Mesenteric fat pad (tissue), 1 donor: ENCODE measurements around the gene PIBF1. TPM values are rescaled to one million over a fixed set of nuclear protein-coding genes. Genes with fewer than 3 reads are reported as not detected.
"Not testable (repeated sequence)": the region's sequence is repeated elsewhere in the genome, so short reads cannot be mapped to it uniquely, and the experiment has no call there.

ENCODE experiments used
- DNase-seq: peaks from one replicate; pipeline ENCODE4 v3.0.0-alpha.2; 2020; ENCODE audit warnings: low spot score
- total RNA-seq: library from RNA; stranded (reverse); fragmentation: NEBNext Ultra II Directional; extraction: Animal tissue kit (Norgen Biotek cat#: 25700); gene quantifications from one replicate; pipeline ENCODE4 v1.2.1, GENCODE V29; 2021
- donor health status: DM: yes; HTN: yes; CAD: no.

The PIBF1 gene
- total RNA-seq, 1 donor from 2014 or later: 17.1 TPM

DNA sequence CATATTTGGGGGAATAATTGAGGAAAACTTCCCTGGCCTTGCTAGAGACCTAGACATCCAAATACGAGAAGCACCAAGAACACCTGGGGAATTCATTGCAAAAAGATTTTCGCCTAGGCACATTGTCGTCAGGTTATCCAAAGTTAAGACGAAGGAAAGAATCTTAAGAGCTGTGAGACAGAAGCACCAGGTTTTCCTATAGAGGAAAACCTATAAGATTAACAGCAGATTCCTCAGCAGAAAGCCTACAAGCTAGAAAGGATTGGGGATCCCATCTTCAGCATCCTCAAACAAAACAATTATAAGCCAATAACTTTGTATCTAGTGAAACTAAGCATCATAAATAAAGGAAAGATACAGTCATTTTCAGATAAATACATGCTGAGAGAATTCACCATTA lies 114.9 kb downstream of the PIBF1 start:
- DNase-seq: no peak

DNA sequence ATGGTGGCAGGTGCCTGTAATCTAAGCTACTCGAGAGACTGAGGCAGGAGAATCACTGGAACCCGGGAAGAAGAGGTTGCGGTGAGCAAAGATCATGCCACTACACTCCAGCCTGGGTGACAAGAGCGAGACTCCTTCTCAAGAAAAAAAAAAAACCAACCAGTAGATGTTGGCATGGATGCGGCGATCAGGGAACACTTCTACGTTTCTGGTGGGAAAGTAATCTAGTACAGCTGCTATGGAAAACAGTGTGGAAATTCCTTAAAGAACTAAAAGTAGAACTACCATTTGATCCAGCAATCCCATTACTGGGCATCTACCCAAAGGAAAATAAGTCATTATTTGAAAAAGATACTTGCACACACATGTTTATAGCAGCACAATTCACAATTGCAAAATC lies 119.6 kb downstream of the PIBF1 start:
- DNase-seq: not testable (repeated sequence)

DNA sequence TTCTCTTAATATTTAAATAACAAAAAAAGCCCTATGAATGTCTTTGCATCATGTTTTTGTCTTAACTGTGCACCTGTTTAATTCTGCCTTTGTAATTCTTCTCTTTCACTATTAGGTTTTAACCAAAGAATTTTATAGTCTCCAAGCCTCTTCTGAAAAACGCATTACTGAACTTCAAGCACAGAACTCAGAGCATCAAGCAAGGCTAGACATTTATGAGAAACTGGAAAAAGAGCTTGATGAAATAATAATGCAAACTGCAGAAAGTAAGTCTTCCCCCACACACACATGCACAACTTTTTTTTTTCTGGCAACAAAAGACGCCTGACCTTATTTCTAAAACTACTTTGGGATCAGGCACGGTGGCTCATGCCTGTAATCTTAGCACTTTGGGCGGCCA lies 126.5 kb downstream of the PIBF1 start:
- DNase-seq: no peak

- DNase-seq: no peak
These were observed 130.0 kb downstream of the PIBF1 start for GRCh38 chr13:72911981-72912380.

GRCh38 chr13:72920097-72920496 lies 138.2 kb downstream of the PIBF1 start:
- DNase-seq: no peak

GRCh38 chr13:72931311-72931710 lies 149.4 kb downstream of the PIBF1 start:
- DNase-seq: no peak

- no peak for DNase-seq
These were observed 150.3 kb downstream of the PIBF1 start for GRCh38 chr13:72932250-72932649.

GRCh38 chr13:72946267-72946666 lies 164.3 kb downstream of the PIBF1 start:
- not testable (repeated sequence) for DNase-seq

DNA sequence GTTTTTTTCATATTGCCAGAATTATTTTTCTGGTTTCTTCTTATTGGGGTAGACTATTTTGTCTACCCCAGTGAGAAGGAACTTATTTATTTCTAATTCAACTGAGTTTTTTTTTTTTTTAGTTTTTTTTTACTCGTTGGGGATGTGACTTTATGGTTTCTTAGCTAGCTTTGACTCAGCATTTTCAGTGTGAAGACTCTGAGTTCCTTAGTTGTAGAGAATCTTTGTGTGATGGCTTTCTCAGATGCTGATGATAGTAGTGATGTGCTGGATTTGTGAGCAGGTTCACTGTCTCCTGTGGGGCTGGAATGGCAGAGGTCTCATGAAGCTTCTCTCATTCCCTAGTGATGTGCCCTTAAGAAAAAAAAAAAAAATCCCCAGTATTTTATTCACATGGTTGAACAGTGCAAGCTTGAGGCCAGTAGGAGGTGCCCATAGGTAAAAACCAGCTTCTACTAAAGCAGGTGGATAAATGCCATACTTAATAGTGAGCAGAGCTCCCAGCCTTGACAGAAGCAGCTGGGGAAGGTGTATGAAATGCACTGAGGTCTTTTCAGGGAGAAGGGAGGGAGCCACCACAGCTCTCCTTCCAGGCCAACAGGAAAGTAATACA lies 170.7 kb downstream of the PIBF1 start:
- no peak for DNase-seq

DNA sequence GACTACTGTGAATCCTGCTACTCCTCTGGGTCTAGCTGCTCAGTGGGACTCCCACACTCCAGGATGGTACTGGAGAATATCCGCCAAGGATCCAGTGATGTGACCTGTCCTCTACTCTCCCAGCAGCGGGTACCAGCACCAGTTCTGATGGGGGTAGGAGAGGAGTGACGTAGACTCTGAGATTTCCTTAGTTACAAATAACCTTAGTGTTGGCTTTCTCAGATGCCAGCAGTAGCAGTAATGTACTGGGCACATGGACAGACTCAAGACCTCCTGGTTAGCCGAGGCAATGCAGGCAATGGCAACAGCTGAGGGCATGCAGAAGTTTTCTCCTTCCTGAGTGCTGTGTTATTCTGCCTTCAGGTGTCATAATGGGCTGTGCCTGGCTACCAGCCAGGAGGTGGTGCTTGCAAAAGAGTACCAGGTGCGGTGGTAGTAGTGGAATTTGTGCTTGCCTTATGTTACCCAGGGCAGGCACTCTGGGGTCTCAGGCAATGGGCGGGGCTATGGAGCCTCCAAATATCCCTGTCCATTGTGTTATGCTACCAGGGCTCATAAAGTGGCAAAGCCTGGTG lies 171.5 kb downstream of the PIBF1 start:
- no peak for DNase-seq

DNA sequence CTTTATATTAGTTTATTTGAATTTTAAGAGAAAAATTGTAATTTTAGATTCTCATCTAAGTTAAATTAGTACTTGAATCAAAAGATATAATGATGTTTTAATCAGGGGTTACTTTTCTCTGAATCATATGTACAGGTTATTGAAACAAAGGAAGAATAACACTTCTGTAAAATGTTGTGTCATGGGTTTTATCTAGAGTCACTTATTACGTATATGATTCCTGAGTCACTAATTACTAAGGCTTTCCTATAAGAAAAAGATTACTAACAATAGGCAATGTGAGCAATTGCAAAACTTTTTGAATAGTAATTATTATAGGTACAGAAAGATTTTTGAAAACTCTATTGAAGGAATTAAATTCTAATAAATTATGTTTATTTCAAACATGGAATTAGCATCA lies 177.7 kb downstream of the PIBF1 start:
- no peak for DNase-seq

- no peak for DNase-seq
These were observed 178.2 kb downstream of the PIBF1 start for GRCh38 chr13:72960114-72960513.

- DNase-seq: no peak
These were observed 178.6 kb downstream of the PIBF1 start for GRCh38 chr13:72960541-72960940.

DNA sequence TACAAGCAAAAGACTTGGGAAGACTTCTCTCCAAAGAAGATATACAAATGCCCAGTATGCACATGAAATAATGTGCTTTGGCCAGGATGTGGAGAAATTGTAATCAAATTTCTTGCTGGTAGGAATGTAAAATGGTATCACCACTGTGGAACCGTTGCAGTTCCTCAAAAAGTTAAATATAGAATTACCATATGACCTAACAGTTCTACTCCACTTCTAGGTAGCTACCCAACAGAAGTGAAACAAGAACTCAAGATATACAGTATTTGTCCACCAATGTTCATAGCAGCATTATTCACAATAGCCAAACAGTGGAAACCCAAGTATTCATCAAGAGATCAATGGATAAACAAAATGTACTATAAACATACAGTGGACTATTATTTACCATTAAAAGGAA lies 181.8 kb downstream of the PIBF1 start:
- DNase-seq: no peak

DNA sequence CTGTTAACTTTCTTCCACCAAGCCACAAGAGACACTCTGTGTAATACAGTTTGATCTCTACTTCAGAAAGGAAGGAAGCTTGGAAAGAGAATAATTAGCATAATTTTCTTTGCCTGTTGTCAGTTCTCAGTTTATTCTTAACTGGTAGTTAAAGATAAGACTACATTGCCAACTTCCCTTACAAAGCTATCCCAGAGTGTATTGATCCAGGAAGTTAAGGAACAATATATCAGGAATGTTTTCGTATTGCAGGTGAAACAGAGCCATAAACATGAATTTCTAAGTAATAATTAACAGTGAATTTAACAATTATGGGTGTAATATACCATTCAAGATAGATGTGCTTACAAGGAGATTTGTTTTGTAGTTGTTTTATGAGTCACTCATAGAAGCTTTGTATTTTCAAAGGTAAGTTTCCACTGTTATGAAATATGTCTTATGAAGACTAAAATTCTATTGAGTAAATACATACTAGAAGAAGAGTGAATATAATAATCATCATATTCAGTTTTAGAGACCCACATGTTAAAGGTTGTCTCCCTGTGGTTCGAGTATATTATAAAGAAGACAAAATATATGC lies 188.5 kb downstream of the PIBF1 start:
- DNase-seq: no peak

DNA sequence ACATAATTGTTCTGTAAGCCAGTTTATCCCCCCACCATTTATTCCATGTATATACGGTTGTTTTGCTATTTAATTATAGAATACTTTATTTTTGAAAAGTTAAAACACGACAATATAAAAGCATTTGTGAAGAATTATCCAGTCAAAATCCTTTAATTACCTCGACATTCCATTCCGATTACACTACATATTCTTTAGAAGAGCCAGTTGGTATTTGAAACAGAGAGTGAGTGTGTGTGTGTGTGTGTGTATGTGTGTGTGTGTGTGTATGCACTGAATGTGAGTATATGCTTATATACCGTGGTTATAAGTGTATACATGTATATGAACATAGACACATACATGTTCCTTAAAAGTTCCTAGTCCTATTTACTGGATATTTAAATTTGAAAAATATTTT lies 189.0 kb downstream of the PIBF1 start:
- DNase-seq: no peak

DNA sequence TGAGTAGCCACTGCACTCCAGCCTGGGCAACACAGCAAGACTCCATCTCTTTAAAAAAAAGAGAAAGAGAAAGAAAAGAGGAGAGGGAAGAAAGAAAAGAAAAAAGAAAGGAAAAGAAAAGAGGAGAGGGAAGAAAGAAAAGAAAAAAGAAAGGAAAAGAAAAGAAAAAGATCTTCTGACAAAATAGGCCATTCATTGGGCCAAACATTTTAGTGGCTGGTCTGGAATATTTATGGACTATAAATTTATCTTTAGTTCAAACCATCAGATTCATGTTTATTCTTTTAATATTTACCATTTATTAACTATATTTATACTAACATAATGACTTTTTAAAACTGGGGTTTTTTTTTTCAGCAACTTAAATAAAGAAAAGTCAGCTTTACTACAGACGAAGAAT lies 191.3 kb downstream of the PIBF1 start:
- DNase-seq: no peak

DNA sequence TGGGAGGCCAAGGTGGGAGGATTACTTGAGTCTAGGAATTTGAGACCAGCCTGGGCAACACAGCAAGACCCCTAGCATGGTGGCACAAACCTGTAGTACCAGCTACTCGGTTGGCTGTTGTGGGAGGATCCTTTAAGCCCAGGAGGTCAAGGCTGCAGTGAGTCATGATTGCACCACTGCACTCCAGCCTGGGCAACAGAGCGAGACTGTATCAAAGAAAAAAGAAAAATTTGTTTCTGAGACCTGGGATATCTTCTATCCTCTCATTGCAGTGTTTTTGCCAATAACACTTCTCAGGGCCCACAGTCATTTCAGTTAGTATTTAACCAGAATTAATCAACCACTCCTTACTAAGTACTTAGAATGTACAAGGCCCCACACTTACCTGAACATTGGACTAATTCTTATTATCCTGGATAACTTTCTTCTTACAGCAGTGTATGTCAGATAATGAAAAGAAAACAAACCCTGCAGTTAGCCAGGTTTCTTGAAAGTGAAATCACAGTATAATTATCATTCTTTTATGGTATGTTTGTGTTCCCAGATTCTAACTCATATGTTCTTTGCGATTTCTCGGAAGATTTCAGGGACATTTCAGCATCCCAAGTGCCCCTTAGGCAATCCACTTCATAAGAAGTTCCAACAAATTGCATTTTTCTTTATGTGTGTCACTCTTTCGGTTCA lies 201.3 kb downstream of the PIBF1 start:
- DNase-seq: no peak

- no peak for DNase-seq
These were observed 203.7 kb downstream of the PIBF1 start for GRCh38 chr13:72985610-72986009.

GRCh38 chr13:72986197-72986596 lies 204.3 kb downstream of the PIBF1 start:
- no peak for DNase-seq

GRCh38 chr13:72990953-72991352 lies 209.0 kb downstream of the PIBF1 start:
- DNase-seq: no peak

DNA sequence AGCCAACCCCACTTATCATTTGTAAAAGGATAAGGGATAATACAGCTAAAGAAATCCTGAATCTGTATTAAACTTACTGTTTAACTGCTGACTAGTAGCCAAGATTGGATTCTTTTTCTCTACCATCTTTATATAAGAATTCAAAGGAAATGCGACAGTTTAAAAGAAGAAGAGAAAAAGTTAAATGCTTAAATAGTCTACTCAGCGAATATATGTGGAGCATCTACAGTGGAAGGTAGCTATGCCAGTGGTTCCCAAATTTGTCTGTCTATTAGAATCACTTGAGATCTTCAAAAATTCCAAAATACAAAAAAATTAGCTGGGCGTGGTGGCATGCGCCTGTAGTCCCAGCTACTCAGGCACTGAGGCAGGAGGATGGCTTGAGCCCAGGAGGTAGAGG lies 216.1 kb downstream of the PIBF1 start:
- no peak for DNase-seq
